Chondrocyte (in vitro differentiated cells): ENCODE measurements around the gene LEO1. TPM values are rescaled to one million over a fixed set of nuclear protein-coding genes. Genes with fewer than 3 reads are reported as not detected.

Experiments
- DNase-seq: peaks from one replicate; pipeline ENCODE4 v3.0.0; 2021; ENCODE audit warnings: mixed read lengths, low spot score
- H3K27ac Mint-ChIP-seq: one replicate; pipeline ENCODE4 v1.8.0; 2021; ENCODE audit warnings: mild to moderate bottlenecking, moderate library complexity, mixed read lengths; ENCODE audit not compliant: unreplicated experiment
- H3K27me3 Mint-ChIP-seq: 2 replicates; pipeline ENCODE4 v1.8.0; 2021; ENCODE audit warnings: low read depth, mixed read lengths
- H3K36me3 Mint-ChIP-seq: 2 replicates; pipeline ENCODE4 v1.8.0; 2021; ENCODE audit warnings: low read depth, mixed read lengths
- H3K4me1 Mint-ChIP-seq: 2 replicates; pipeline ENCODE4 v1.8.0; 2021; ENCODE audit warnings: low read depth, mild to moderate bottlenecking, mixed read lengths
- H3K4me3 Mint-ChIP-seq: one replicate; pipeline ENCODE4 v1.8.0; 2021; ENCODE audit warnings: mild to moderate bottlenecking, moderate library complexity, mixed read lengths; ENCODE audit not compliant: unreplicated experiment
- H3K9me3 Mint-ChIP-seq: 2 replicates; pipeline ENCODE4 v1.8.0; 2021; ENCODE audit warnings: low read depth, mixed read lengths
- long read RNA-seq: library from polyadenylated mRNA; stranded (forward); transcript quantifications from one replicate; pipeline ENCODE4 v2.0.0, GENCODE V29; 2021
- total RNA-seq: library from RNA; stranded (reverse); gene quantifications from 3 replicates; pipeline ENCODE4 v1.2.1, GENCODE V29; 2021
- TF ChIP-seq, protein P1 (sequence below): fragments of 200-600 bp; sonication (generic); IDR thresholded peaks from 2 replicates; pipeline ENCODE4 v1.5.0; 2021; ENCODE audit warnings: antibody characterized with exemption, mild to moderate bottlenecking, moderate library complexity

LEO1 gene
- 17.5 to 24.0 TPM (median 17.7 TPM) in 3 replicates for total RNA-seq
- long read RNA-seq, transcript LEO1-201 (12 exons, 2,193 nt), result major isoform, 56 of 60 reads
- long read RNA-seq, partial matches to known transcripts, result 1 of 60 reads
- long read RNA-seq, other reads (novel, unspliced or antisense), result 3 of 60 reads

DNA sequence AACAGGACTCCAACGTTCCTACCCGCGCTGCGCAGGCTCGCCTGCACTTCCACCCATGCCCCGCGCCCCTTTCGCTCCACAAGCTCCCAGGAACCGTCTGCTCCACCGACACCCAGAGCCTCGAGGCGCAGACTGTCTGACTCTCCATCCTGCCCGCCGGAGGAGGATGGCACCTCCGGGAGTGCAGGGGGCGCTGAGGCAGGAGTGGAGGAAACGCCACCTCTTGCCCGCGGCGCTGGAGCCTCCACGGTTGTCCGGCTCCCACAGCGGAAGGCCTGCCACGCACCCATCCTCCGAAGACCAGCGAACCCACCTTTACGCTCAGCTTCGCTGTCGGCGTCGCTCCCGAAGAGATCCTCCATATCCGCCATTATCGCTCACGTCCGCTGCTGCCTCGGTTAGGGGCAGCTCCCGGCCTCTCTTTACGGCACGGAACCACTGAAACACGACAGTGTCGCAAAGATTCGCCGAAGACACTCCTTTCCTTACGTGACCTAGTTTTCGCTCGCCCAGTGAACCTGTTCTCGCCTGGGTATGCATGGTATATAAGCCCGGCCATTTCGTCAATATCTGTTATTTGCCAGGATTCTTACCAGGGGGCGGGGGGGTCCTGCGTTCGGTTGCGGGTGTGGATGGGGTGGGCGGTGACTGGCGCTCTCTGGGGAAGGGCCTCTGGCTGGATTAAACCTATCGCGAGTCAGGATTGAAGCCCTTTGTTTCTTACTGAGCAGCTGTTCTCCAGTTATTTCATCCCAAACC, at the start of gene LEO1:
Gene LEO1 (minus strand): TSS at position 404 of the 759 bp plus-strand sequence. CDS start 33 bp downstream, at position 371.
- Mint-ChIP-seq H3K4me1 (peaks cover 19% of the 10 kb centered on the region), H3K36me3 (peaks cover 7% of the 10 kb centered on the region), H3K27ac (peak within 1 kb of the TSS; percentile 94), H3K9me3 (peaks cover 8% of the 10 kb centered on the region), H3K27me3 (no peaks in the 10 kb centered on the region), H3K4me3 (peak within 1 kb of the TSS; percentile 97)
- TF ChIP-seq, protein P1, sequence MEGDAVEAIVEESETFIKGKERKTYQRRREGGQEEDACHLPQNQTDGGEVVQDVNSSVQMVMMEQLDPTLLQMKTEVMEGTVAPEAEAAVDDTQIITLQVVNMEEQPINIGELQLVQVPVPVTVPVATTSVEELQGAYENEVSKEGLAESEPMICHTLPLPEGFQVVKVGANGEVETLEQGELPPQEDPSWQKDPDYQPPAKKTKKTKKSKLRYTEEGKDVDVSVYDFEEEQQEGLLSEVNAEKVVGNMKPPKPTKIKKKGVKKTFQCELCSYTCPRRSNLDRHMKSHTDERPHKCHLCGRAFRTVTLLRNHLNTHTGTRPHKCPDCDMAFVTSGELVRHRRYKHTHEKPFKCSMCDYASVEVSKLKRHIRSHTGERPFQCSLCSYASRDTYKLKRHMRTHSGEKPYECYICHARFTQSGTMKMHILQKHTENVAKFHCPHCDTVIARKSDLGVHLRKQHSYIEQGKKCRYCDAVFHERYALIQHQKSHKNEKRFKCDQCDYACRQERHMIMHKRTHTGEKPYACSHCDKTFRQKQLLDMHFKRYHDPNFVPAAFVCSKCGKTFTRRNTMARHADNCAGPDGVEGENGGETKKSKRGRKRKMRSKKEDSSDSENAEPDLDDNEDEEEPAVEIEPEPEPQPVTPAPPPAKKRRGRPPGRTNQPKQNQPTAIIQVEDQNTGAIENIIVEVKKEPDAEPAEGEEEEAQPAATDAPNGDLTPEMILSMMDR, result peak; percentile 81
- peak; percentile 93 for DNase-seq

DNA sequence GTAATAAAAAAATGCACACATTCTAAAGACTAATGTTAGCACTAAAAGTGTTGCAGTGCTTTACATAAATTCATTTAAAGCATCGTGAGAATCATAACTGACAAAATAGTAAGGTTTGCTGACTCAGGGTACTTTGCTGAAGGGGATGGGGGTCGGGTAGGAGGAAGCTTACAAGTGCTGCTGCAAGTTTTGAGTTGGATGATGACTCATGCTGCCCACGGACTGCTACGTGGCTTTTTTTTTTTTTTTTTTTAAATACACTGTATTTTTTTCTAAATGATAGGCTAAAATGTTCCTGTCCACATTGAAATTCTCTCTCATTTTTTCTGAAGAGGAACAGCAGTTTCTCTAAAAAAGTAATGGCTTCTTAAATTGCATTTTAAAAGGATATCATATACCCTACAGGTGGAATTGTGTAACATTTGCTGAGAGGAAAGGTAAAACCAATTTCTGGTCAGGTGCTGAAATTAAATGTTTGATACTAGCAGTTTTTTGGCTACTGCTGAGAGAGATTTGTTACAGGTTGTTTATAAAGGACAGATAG, 49.6 kb upstream of the LEO1 start:
- Mint-ChIP-seq H3K27ac (peak overlapping the region; percentile 99), H3K27me3 (no peaks in the 10 kb centered on the region), H3K4me1 (peaks cover 51% of the 10 kb centered on the region), H3K9me3 (no peaks in the 10 kb centered on the region), H3K4me3 (peak overlapping the region; percentile 88), H3K36me3 (peaks cover 3% of the 10 kb centered on the region)
- TF ChIP-seq, protein P1, result peak; percentile 27
- DNase-seq, result no peak

DNA sequence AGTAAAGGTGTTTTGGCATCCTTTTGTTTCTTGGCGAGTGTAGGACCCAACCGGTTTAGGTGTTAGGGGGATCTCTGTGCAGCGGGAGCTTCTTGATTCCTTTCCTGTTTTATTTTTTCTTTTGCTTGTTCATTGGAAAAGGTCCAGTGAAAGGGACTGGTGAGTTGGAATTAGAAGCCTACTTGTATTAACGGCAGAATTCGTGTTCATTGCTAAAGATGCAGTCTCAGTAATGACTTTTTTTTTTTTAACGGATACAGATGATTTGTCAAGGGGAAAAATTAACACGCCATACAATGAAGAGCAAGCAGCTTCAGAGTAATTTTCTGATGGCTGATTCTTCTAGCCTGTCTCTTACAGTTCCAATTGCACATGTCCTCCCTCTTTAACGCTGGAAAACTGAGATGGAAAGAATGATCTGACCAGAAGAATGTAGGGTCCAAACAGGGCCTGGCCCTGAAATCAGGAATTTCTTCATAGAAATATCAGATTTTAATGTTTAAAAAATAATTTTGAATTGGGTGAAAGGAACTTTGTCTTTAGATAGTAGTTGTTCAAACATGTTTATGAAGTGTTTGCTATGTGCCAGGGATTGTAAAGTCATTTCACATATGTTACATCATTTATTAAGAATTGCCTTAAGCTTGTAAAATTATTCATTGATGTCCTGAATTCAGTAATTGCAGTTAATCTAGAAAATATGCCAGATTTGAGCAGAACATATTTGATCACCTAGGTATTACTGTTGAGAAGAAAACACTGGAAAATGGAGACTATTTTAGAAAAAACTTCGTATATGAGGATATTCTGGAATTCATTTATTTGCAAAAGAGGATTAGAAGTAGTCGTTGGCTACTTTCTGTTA, 48.9 kb upstream of the LEO1 start:
- Mint-ChIP-seq H3K36me3 (peaks cover 3% of the 10 kb centered on the region), H3K4me1 (peaks cover 45% of the 10 kb centered on the region), H3K9me3 (no peaks in the 10 kb centered on the region), H3K27ac (peak overlapping the region; percentile 99), H3K27me3 (no peaks in the 10 kb centered on the region), H3K4me3 (peak overlapping the region; percentile 88)
- DNase-seq, result no peak
- TF ChIP-seq, protein P1, result no peak

DNA sequence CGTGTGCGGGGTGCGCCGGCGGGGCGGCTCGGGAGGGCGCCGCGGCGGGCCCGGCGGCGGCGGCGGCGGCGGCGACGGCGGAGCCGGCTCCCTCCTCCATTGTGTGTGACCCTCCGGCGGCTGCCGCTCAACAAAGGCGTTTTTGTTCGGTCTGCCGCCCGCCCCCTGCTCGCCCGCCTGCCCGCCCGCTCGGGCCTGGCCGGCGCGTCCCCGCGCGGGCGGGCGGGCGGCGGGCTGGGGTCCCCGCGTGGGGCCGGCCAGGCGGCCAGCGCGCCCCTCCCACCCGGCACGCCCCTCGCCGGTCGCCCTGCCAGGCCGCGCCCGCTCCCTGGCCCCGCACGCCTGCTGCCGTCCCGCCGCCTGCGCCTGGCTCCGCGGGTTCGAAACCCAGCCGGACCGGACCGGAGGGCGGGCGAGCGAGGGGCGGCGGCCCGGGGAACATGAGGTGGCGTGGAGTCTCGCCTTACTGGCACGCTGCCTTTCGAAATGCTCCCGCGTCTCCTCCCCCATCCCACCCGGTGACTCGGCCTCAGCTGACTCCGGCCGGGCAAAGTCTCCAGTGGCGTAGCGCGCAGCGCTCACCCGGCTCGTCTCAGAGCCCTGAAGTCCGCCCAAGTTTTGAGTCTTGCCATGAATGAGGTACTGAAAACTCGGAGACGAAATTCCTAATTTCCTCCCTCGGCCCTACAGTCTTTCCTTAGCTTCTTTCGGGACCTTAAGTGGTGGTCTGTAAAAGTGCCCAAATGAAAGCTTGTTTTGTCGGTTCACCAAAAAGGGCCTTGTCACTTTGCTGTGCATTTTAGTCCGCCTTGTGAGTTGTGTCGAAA, 48.0 kb upstream of the LEO1 start:
- peaks cover 3% of the 10 kb centered on the region for H3K36me3 Mint-ChIP-seq
- peaks cover 45% of the 10 kb centered on the region for H3K4me1 Mint-ChIP-seq
- peak; percentile 95 for DNase-seq
- TF ChIP-seq, protein P1, result no peak
- peak overlapping the region; percentile 92 for H3K4me3 Mint-ChIP-seq
- no peaks in the 10 kb centered on the region for H3K27me3 Mint-ChIP-seq
- H3K9me3 Mint-ChIP-seq, result no peaks in the 10 kb centered on the region
- H3K27ac Mint-ChIP-seq, result peak overlapping the region; percentile 100
